HCT116 (cell line): ENCODE results near the gene KCNIP3.

Experiments used
- CEBPB ChIP-seq: IDR thresholded peaks from 2 replicates; pipeline ENCODE4 v1.6.1; 2012; ENCODE audit warnings: low read depth
- CTCF ChIP-seq, 3 experiments: fragments of 200-600 bp in 1 of 3; sonication (generic) in 1 of 3; IDR thresholded peaks in 2 of 3; conservative IDR thresholded peaks in 1 of 3; 2 replicates each; pipeline ENCODE4 v1.5.1; 2012 to 2017; ENCODE audit warnings: low read depth in 2 of 3, low read length in 2 of 3, antibody characterized with exemption in 1 of 3, borderline replicate concordance in 1 of 3, control low read depth in 1 of 3, mild to moderate bottlenecking in 1 of 3, mixed read lengths in 1 of 3, mixed run types in 1 of 3, moderate library complexity in 1 of 3; ENCODE audit not compliant: insufficient read depth in 1 of 3
- YY1 ChIP-seq: IDR thresholded peaks from 2 replicates; pipeline ENCODE4 v1.6.1; 2011; ENCODE audit warnings: low read length, low read depth, moderate library complexity, mild to moderate bottlenecking; ENCODE audit not compliant: insufficient replicate concordance; ENCODE audit errors: extremely low read depth
- ZFX ChIP-seq: fragments of 450-650 bp; IDR thresholded peaks from 2 replicates; pipeline ENCODE4 v1.6.1; 2017

- TF ChIP-seq CEBPB (no peak), ZFX (peak; percentile 26; the same call in 1 of the 2 replicates), CTCF (IDR thresholded peaks at IDR 0.05 in 2 of 3, conservative IDR thresholded peaks at IDR 0.05 in 1 of 3; ENCODE audit: borderline replicate concordance in 1 of 3, insufficient read depth in 1 of 3, low read depth in 2 of 3, low read length in 2 of 3) (peak; percentile 63 to 95 (median 79); a peak in 5 of 6 replicates), YY1 (peak; percentile 58)
Measured at GRCh38 chr2:95345563-95346230, 48.5 kb downstream of the KCNIP3 start.
